Dedifferentiated amniotic fluid mesenchymal stem cell (primary cell): ENCODE data around the gene NRCAM.

Experiments
- DNase-seq: peaks from one replicate; pipeline ENCODE4 v3.0.0-alpha.2; 2016; ENCODE audit errors: extremely low spot score

NRCAM gene

DNA sequence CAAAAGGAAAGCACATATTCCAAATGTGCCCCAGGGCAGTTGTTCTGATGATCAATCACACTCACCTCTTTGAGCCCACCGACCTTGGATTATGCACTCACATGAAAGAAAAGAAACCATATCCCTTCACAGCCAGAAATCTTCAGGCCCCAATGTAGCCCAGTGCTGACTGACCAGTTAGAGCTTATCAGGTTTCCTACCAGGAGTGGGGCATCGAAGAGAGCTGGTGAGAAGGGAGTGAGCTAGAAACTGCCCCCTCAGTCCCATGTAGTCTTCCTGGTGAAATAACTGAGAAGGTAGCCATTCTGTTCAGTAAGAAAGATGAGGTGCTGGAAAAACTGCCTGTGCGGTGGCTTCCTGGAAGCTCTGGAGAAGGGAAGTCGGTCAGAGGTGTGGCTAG lies 32.2 kb downstream of the NRCAM start:
- DNase-seq: no peak

DNA sequence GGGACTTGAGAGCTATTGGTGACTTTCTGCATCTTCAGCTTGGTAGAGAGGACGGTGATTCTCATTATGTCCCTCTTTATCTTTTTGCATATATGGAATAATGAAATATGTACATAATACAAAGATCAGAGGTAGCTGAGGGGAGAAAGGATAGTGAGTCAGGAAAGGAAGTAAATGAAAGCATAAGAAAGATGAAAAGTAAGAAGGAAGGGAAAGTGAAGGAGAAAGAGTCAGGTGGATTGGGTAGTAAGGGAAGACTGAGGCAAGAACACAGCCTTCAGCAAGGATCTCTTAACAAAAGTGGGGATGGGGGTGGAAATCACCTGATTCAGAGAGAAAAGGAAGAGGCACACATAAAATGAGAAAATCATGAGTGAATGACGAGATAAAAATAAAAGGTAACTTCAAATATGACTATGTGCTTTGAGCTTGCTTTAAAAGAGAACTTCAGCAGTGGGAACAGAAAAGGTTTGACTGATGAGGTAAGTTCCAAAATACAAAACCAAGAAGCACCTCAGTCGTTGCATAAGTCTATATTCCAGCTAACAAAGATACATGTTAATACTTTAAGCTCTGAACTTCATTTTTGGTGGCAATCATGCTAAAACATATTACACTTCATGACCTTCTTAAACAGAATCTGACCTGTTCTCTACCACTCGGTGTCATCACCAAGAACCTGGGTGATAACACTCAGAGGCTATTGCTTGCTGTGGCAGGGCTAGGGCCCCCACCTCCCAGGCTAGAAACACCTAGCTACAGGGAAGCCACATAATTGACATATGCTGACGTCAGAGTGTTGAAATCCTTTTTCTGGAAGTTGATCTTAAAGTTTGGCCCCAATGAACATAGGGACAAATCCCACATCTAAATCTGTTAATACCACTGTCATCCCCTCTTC lies 32.9 kb downstream of the NRCAM start:
- no peak for DNase-seq

DNA sequence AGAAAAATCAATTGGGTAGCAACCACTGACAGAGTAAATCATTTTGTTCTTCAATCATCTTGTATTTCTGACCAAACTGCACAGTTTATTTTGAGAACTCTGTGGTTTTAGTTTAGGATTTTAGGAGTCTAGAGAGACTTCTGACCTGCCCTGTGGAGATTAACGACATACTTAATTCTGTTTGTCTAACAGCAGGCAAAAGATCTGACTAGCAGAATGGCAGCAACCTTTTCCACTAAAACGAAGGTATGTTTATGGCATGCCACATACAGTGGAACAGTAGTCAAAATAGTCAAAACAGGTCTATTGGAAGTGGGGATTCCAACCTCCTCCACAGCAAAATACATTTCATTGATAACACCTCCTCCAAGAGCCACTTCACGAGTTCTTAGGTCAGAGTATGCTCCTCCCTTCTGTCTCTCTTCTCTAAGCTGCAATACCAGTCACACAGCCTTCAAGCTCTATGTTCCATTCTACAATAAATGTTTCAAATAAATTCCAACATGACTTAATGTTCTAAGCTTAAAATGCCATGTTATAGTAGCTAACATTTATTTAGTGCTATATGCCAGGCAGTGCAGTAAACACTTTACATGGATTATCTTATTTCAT lies 34.4 kb downstream of the NRCAM start:
- DNase-seq: no peak

DNA sequence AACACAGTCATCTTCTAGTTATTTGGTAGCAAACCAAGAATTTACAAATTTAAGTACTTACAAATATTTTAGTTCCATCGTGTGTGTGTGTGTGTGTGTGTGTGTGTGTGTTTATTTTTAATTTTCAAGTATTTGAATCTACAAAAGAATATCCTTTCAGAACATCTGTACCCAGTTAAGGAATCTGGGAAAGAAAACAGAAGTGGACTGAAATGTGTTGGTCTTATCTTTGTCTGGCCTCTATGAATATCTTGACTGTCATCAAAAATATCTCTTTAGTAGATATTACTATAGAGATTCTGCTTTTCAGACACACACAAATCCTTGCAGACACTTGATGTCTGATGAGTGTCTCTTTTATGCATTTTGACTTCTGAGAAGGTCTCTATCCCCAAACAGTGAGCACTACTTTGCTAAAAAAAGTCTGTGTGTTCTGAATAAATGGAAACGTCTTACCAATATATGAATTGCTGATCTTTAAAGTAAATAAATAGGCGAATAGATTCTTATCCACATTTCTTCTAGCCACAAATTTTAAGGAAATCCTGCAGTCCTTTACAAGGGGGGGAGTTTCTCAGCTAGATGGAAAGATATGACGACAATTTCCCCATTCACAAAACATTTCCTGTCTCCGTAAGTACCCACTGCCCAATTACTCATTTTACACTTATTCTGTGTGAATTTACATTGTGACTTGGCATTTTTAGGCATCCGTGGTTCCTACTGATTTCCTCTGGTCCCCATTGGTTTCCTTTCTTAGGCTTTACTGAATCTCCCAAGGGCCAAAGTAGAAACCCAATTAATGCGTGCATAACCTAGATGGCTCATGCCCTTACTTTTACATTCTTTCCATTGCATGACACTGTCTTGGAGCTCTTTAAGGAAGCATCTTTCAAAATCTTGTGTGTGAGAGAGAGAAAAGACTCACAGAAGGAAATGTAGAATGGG lies 36.0 kb downstream of the NRCAM start:
- DNase-seq: no peak

DNA sequence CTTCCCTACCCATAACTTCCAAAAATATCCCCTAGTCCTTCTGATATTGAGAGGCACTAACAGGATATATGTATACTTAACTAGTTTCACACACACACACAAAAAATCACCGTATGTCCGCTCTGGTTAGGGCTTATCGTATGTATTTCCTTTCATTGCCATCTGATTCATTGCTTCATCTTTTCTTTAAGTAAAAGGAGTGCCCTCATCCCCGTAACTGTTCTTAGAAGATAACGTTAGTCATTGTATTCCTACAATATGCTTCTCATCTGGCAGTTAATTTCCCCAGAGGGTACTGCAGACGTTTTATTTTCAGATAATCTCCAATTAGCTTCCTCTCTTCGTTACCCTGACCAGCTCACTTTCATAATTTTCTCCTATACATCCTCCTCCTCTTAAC lies 37.3 kb downstream of the NRCAM start:
- no peak for DNase-seq

DNA sequence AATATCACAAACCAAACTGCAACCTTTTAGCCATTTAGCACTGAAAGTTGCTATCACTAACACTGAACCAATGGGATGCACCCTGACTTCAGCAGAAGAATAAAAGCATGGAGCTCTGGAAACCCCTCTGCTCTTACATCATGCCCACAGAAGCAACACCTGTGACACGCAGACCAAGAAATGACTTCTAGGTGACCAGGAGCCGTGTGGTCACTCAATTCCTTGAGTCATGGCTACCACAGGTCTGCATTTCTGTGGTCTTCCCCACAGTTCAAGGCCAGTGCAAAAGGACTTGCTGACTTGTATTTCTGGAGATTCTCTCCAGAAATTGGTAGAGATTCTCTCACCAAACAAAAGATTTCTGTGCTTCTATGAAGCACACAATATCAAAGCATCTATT lies 38.3 kb downstream of the NRCAM start:
- DNase-seq: no peak

DNA sequence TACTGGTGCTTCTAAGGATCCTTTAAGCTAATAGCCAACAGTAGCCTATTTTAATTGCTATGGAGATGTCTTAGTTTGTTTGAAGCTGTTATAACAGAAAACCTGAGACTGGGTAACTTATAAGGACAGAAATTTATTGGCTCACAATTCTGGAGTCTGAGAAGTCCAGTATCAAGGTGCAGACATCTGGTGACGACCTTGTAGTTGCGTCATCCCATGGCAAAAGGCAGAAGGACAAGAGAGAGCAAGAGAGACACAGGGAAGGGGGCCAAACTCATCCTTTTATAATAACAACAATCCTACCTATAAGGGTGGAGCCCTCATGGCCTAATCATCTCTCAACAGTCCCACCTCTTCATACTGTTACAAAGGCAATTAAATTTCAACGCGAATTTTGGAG lies 39.1 kb downstream of the NRCAM start:
- no peak for DNase-seq

DNA sequence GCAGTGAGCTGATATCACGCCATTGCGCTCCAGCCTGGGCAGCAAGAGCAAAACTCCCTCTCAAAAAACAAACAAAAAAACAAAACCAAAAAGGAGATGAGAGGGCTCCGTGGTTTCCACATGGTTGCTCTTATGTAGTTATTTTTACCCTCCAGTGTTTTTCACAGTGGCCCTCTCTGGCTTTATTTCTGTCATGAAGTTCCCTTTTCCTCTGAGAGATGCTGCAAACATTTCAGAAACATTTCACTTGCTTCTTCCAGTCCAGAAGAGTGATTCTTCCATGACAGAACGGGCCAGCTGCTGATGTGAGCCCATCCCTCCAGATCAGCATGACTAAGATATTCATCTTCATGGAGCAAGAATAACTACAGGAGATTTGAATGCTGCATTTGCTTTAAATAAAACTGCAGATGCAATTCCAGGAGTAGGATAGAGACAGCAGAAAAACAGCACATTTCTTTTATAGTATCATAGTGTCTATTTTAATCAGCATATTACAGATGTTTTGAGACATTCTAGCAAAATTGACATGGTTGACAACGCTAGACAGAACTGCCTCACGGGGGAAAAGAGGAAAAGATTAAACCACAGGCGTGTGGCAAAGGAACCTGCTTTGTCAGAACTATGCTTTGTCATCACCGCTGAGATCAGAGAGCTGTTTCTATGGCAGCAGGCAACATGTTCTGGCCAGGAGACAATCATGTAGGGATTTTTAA lies 40.3 kb downstream of the NRCAM start:
- no peak for DNase-seq

DNA sequence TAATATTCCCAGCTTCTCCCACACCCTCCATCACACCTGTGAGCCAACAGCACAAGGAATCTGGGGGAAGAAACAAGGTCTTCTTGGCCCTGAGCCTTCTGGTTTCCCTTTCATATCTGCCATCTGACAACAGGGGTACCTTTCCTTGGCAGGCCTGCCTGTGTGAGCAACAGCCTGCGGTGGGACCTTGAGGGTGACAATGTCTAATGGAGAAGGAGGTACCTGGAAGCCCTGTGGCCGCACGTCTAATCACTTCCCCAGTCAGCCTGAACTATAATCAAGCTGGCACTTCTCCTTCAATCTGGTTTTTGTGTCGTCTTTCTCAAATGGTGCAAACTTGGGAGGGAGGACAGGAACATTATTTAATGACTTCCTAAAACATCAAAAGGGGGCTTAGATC lies 41.2 kb downstream of the NRCAM start:
- no peak for DNase-seq

DNA sequence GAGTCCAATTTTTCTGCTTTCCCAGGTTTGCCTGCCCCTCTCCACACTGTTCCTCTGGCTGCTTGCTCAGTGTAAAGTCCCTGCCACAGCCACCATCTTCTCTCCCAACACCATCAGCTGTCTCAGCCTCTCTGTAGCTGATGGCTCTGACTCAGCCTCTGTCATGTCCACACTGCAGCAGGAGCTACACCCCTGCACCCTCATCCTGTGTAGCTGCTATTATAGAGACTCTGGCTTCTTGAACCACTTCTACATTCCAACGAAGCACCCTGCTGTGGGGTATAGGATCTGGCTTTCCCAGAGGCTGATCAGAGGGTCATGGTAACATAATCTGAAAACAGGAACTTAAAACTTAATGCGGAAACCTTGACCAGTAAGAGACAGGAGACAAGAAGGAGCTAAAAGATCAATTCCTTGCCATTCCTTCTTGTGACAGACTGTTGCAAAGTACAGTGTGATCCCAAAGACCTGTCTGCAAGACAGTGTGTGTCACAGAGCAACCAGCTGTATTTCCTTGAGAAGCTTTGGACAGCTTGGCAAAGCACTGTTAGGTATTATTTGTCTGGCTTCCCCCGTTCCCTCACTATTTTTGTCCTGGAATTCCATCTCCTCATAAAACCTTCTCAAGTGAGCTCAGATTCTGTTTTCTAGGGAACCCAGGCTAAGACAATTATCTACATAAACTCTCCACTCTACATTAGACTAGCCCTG lies 42.3 kb downstream of the NRCAM start:
- DNase-seq: no peak

DNA sequence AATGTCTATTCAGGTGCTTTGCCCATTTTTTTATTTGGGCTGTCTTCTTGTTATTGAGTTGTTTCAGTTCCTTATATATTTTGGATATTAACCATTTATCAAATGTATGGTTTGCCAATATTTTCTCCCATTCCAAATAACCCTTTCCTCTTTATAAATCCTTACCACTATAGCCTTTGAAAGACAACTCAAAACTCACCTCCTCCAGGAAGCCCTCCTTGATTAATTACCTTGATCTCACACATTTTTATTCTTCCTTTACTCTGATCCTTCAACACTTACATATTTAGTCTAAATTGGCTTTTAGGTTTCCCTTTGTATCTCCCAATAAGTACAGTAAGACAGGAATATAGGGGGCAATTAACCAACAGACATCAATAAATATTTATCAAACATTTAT lies 42.9 kb downstream of the NRCAM start:
- DNase-seq: no peak

DNA sequence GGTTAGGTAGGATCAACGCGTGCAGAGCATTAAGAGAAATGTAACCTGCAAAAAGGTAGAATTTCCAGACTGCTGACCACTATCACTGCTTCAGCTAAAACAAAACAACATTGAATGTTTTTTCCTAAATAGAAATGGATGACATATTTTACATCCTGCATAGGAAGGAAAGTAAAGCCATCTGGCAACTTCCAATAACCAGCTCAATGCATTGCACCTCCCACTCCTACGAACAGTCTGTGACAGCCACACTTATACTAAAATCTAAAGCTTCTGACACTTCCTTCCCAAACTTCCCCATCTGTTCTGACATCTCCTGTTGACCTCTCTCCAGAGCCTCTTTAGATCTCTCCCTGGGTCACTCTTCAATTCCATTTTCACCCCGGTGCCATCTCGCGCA lies 47.1 kb downstream of the NRCAM start:
- no peak for DNase-seq

DNA sequence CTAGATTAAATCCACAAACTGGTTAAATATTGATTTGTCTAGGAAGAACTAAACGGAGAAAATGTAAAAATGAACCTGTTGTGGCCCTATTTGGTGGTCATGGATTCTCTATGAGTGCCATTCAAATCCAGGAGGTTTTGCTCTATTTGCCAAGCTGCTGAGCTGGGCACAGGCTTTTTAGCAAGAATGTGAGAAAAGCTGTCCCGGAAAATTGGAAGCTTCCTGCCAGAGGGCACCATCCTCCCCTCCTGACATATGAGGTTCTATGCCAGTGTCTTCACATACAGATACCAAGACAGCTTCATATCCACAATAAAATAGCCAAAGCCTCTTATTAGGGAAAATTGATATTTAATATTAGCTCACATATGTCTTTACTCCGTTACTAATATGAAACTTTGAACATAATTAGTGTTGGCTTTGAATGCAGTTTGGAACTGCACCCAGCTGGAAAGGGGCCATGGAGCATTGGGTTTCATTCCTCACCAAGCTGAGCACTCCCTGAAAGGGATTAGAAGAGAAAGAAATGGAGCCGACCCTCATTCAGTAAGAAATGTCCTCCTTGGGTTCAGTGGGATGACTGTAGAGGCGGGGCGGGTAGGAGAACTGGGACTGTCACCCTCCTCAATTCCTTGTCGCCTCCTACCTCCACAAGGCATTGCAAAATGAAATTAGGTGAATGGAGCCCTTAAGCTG lies 47.8 kb downstream of the NRCAM start:
- DNase-seq: no peak

DNA sequence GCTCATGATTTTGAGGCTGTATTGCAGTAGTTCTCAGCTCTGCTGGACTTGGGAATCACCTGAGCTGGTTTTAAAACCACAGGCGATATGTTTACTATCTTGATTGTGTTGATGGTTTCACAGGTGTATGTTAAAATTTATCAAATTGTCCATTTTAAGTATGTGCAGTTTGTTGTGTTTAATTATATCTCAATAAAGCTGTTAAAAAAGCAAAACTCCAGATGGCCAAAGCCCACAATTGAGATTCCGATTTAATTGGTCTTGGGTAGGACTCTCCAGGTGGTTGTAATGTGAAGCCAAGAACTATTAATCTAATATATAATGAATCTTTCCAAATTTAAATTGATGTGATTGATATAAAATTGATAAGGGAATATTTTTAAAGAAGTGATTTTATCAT lies 48.6 kb downstream of the NRCAM start:
- no peak for DNase-seq

DNA sequence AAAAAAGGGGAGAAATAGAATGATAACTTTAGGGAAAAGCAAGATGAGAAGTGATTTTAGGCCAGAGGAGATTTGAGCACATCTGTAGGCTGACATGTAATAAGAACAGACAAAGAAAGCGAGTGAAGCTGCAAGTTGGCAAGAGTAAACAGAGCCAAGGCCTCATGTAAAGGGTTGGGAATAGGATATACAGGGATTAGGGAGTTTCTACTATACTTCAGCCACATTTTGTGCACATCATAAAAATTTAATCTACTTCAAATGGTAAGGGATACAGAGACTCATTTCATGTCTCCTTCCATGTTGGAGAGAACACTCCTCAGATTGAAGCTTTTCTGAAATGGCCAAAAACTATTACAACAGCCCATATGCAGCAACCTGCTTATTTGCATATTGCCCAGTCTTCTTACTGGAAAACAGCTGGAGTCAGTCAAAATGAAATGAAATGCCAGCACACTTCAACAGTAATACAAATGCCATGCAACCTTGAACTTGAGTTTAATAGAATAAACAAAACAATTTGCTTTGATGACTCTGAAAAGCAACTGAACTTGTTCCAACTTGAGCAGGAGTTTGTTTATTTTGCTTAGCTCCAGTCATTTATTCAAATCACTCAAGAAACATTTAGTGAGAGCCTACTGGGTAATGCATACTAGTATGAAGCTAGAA lies 49.9 kb downstream of the NRCAM start:
- DNase-seq: peak; percentile 42

DNA sequence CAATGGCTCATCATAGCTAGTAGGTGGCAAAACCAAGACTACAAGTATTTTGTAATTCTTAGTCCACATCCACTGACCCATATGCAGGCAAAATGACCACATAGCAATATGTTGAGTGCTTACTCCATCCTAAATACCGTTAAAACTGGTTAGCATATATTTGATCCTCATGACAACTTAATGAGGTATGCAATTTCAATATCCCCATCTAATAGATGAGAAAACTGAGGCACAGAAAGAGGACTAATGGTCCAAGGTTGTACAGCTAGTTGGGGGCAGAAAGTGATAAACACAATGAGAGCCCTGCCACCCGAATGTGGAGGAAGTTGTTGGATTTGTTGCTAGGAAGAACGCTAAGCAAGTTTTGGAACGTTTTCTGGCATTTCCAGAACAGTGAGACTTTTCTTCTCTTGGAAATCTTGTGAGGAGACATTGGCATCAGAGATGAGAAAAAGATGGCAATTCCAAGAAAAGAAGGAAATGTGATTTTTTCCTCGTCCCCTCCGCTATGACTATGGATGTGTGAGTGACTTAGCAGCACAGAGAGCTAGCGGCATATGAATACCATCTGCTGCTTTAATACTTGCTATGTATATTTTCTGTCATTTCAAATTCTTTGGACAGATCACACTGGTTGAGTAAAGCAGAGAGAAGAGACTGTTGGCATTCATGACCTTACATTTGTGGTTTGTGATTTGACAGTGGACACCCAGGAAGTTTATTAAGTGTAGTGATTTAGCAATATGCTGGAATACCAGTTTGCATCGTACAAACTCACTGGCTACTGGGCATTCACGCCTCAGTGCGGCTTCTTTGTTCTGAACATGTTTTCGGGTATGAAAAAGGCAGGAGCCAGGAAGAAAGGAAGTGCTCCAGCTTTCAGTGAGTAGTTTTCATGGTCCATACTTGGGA lies 51.5 kb downstream of the NRCAM start:
- DNase-seq: no peak

DNA sequence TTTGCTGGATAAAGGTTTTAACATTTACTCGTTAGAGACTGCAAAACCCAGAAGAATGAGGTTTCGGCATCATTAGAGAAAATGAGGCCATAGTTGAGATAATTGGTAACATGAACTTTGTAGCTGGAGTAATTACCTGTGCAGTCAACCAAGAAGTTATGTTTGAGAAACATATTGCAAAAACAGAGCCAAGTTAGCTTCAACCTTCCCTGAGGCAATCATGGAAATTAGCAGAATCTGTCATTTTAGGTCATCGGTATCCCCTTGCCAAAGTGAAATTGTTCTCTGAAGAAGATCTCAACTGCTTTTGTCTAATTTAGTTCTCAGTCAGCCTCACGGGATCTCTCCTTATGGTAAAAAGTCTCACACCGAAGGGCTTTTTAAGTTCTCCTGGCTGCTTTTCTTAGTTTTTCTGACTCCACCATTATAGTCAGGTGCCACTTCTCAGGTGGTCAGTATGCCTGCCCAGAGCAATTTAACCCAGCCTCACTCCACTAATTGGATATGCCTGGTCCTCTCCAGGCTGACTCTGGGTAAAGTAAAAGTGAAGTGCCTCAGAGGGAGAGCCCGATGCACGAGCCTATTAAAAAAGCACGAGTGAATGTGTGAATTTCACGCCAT lies 52.5 kb downstream of the NRCAM start:
- no peak for DNase-seq

DNA sequence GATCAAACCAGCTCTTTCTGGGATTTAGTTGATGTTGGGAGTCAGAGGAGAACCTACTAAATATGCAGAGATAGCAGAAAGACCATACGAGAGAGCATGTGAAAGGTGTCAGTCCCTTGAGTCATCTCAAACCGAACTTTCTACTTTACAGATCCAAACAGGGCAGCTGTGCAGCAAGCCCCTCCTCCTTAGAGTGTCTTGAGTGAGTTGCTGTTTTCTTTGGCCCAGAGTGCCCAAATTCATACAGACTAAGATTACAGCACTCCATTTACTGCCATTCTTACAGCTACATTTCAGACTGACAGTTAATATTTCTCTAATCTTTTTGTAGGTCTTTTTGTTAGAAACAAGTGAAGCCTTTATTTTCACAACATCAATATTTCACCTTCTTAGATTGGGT lies 53.4 kb downstream of the NRCAM start:
- no peak for DNase-seq
